Ovary (tissue), 3 donors: Measurements from ENCODE around the gene AK9.

Experiments
- POLR2A ChIP-seq: fragments of 450-650 bp; IDR thresholded peaks from one replicate; pipeline ENCODE4 v1.6.1; 2017; ENCODE audit warnings: antibody characterized with exemption, mild to moderate bottlenecking, moderate library complexity
- TF ChIP-seq, protein P1 (sequence below), 3 donors: fragments of 450-650 bp in 2 of 3; fragments of 200-600 bp in 1 of 3; IDR thresholded peaks; one replicate each; pipeline versions ENCODE4 v1.5.1 to v1.8.0; 2016 to 2022; ENCODE audit warnings: antibody characterized with exemption in 3 of 3, mild to moderate bottlenecking in 1 of 3
- donor health status: DM: no; HTN: no; CAD: no.

DNA sequence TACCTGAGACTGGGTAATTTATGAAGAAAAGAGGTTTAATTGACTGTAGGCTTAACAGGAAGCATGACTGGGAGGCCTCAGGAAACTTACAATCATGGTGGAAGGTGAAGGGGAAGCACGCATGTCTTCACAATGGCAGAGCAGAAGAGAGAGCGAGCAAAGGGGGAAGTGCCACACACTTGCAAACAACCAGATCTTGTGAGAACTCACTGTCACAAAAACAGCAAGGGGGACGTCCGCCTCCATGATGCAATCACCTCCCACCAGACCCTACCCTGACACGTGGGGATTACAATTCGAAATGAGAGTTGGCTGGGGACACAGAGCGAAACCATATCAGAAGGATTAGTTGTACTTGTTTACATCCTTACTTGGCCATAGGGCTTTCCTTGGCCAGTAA lies 49.8 kb upstream of the AK9 start:
- no peak for TF ChIP-seq POLR2A
- TF ChIP-seq, protein P1, sequence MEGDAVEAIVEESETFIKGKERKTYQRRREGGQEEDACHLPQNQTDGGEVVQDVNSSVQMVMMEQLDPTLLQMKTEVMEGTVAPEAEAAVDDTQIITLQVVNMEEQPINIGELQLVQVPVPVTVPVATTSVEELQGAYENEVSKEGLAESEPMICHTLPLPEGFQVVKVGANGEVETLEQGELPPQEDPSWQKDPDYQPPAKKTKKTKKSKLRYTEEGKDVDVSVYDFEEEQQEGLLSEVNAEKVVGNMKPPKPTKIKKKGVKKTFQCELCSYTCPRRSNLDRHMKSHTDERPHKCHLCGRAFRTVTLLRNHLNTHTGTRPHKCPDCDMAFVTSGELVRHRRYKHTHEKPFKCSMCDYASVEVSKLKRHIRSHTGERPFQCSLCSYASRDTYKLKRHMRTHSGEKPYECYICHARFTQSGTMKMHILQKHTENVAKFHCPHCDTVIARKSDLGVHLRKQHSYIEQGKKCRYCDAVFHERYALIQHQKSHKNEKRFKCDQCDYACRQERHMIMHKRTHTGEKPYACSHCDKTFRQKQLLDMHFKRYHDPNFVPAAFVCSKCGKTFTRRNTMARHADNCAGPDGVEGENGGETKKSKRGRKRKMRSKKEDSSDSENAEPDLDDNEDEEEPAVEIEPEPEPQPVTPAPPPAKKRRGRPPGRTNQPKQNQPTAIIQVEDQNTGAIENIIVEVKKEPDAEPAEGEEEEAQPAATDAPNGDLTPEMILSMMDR (IDR thresholded peaks at IDR 0.05), result no peak
